ENCODE results near the gene ANKRD53.
A peak's percentile ranks its signal among the peaks of the same experiment; 100 is the strongest.

ANKRD53 gene

DNA sequence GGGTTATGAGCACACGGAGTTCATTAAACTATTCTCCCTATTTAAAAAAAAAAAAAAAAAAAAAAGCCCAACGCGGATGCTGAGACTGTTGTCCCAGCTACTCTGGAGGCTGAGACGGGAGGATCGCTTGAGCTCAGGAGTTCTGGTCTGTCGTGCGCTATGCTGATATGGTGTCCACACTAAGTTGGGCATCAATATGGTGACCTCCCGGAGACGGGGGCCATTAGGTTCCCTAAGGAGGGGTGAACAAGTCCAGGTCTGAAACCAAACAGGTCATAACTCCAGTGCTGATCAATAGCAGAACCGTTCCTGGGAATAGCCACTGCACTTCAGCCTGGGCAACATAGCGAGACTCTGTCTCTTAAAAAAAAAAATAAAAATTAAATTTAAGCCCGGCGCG, 12.9 kb upstream of the ANKRD53 start:
- no peak for DNase-seq (ENCODE audit: low spot score)

DNA sequence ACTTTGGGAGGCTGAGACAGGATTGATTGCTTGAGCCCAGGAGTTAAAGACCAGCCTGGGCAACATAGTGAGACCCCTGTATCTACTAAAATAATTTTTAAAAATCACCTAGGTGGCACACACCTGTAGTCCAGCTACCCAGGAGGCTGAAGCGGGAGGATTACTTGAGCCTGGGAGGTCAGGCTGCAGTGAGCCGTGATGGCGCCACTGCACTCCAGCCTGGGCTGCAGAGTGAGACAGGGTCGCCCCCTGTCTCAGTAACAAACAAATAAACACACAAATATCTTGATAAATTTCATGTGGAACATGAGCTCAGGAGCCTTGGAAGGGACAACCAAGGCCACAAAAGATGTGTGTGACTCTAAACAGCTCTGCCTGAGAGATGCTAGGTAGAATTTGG, 11.7 kb upstream of the ANKRD53 start:
- no peak for DNase-seq (ENCODE audit: low spot score)

GRCh38 chr2:70967189-70967588, 11.2 kb upstream of the ANKRD53 start:
- DNase-seq (ENCODE audit: low spot score) = no peak

GRCh38 chr2:70974592-70974991, 3.8 kb upstream of the ANKRD53 start:
- no peak for DNase-seq (ENCODE audit: low spot score)

GRCh38 chr2:70975237-70975636, 3.2 kb upstream of the ANKRD53 start:
- DNase-seq (ENCODE audit: low spot score) = no peak

- peak; percentile 20 for DNase-seq (ENCODE audit: low spot score)
These were observed 725 bp upstream of the ANKRD53 start for GRCh38 chr2:70977605-70978205.

GRCh38 chr2:70979180-70979488, 704 bp downstream of the ANKRD53 start:
- no peak for DNase-seq (ENCODE audit: low spot score)

DNA sequence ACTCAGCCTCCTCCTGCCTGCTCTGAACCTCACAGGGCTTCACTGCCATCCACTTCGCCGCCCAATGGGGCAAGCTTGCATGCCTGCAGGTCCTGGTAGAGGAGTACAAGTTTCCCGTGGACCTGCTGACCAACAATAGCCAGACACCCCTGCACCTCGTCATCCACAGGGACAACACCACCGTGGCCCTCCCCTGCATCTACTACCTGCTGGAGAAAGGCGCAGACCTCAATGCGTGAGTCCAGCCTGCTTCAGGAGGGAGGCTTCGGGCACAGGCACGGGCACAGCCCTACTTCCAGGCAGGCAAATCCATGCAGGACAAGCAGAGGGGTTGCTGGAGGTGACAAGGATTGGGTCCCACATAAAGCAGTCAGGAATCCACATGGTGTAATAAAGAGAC, 1.2 kb downstream of the ANKRD53 start:
- no peak for DNase-seq (ENCODE audit: low spot score)

DNA sequence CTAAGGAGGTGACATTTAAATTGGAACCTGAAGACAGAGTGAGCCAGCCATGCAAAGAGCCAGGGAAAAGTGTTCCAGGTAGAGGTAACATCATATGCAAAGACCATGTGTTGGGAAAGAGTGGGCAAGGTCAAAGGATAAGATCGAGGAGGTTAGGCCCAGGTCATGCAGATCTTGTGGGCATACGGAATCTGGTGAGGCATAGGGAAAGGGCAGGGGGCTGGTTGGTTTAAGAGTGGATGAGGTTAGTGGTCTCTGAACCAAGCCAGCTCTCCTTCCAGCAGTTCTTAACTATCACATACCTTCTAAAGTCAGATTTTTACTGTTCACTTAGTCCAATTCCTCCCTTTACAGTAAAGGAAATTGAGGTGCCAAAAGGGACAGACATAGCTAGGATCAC, 3.0 kb downstream of the ANKRD53 start:
- DNase-seq (ENCODE audit: low spot score) = no peak

GRCh38 chr2:70981866-70982810, 3.7 kb downstream of the ANKRD53 start:
- no peak for DNase-seq (ENCODE audit: low spot score)

GRCh38 chr2:70982971-70983370, 4.5 kb downstream of the ANKRD53 start:
- no peak for DNase-seq (ENCODE audit: low spot score)

GRCh38 chr2:70983506-70984227, 5.2 kb downstream of the ANKRD53 start:
- no peak for DNase-seq (ENCODE audit: low spot score)

GRCh38 chr2:70984228-70984575, 5.8 kb downstream of the ANKRD53 start:
- no peak for DNase-seq (ENCODE audit: low spot score)

DNA sequence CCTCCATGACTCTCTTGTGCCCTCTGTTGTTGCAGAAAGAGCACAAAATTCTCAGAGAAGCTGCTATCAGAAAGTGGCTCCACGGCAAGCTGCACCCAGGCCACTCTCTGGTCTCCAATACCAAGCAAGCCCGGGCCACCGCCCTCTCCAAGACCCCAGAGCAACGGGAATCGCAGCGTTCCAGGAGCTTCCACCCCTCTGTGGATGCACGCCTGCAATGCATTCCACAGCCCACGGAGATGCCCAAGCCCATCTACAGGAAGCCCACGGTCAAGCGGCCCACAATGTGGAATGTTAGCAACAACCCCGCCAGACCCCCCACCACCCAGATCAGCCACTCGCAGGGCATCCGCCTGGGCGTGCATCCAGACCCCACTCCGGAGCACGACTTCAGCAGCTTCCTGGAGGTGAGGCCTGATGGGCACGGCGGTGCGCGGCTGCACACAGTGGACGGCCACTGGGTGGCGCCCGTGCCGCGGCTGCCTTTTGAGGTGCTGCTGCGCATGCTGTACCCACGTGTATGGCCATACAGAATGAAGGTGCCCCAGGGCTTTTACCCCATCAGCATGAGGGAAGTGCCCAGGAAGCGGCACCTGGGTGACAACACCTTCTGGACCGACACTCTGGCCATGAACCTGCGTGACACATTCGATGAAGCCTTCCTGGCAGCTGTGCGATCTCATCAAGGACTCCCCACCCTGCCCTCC, 6.3 kb downstream of the ANKRD53 start:
- DNase-seq (ENCODE audit: low spot score) = peak; percentile 30

GRCh38 chr2:70985283-70985688, 6.9 kb downstream of the ANKRD53 start:
- DNase-seq (ENCODE audit: low spot score) = no peak

DNA sequence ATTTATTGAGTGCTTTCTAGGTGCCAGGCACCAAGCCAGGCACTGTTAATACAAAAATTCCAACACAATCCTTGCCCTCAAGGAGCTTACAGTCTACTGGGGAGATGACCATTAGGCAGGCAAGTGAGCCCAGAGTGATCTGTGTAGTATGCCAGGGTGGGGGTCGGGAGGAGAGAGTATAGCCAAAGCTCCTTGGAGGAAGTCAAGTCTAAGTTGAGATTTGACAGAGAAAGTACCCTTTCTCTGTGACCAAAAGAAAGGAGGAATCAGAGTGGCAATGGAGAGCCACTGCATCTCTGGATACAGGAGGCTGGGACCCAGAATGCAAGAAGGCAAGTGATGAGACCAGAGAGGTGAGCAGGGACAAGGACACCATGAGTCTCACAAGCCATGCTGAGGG, 7.5 kb downstream of the ANKRD53 start:
- DNase-seq (ENCODE audit: low spot score) = no peak

DNA sequence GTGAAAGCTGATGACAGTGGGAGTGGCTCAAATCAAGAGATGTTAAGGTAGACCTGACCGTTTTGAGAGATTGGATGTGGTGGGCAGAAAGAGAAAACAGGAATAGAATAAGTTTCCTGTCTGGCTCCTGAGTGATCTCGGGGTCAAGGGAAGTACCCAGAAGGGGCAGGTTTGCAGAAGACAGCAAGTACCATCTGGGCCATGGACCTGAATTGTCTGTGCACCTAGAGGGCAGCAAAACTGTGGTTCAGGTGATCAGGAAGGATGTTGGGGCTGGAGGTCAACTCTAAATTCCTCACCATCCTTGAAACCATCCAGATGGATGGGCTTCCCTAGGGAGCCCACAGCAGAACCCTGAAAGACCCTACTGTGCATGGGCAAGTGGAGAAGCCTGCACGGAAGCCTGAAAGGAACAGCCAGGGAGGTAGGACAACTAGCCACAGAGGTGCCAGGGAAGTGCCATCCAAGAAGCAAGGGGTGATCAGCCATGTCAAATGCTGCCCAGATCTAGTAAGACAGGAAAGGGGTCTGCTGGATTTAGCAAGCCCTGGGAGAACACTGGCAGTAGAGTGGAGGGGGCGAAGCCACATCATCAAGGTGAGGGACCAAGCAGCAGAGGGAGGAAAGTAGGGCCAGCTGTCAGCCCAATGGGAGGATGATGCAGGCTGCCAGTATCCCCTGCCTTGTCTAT, 8.2 kb downstream of the ANKRD53 start:
- no peak for DNase-seq (ENCODE audit: low spot score)

GRCh38 chr2:70987386-70987785, 9.0 kb downstream of the ANKRD53 start:
- DNase-seq (ENCODE audit: low spot score) = no peak

GRCh38 chr2:70988151-70988550, 9.7 kb downstream of the ANKRD53 start:
- DNase-seq (ENCODE audit: low spot score) = no peak

DNA sequence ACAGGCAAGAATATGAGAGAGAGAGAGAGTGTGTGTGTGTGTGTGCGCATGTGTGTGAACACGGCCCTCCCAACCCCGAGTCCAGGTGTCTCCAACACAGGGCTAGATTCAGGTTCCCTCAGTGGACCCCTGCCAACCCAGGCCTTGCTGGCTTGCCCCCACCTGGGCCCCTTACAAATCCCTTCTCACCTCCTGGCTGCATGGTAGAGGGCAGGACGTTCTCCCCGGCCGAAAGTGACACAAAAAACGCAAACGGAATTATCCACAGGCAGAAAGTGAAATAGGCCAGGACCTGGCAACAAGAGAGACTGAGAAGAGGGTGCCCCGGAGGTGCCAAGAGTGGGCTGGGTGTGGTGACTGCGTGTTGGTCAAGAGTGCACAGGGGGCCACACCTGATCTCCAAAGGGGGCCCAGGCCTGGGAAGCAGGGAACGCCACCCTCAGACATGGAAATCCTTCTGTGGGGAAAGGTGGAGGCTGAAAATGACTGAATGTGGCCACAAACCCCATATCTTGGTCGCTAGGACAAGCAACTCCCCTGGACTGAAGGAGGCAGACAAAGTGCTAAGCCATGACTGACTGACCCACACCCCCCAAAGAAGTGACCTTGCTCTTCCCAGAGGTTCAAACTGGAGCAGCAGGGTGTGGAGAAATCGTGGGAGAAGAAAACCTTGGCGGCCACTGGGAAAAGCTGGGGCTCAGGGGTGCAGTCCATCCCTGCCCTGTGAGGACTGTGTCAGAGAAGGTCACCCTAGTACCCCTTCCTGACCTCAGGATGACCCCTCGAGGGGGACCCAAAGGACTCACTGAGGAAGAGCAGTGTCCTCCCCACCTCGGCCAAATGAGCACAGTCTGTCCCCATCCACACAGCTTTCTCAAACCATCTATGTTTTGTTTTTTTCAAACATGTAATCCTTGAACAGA, 10.6 kb downstream of the ANKRD53 start:
- no peak for DNase-seq (ENCODE audit: low spot score)

- DNase-seq (ENCODE audit: low spot score) = no peak
These were observed 11.8 kb downstream of the ANKRD53 start for GRCh38 chr2:70990216-70990615.

Measured in cerebellar cortex (tissue), 1 donor.